Stimulated activated CD8-positive, alpha-beta memory T cell treated with anti-CD3 and anti-CD28 coated beads, Interleukin-7, amount 100 ng/mL, for 48 hours (primary cell): Measurements from ENCODE around the gene ZNF236.
"Not testable (repeated sequence)": the region's sequence is repeated elsewhere in the genome, so short reads cannot be mapped to it uniquely, and the experiment has no call there.

Source experiments
- DNase-seq, 2 donors: peaks; one replicate each; pipeline ENCODE4 v3.0.0-alpha.2; 2020; ENCODE audit warnings: low read depth in 1 of 2; ENCODE audit errors: extremely low read depth in 1 of 2

Gene ZNF236

GRCh38 chr18:76943542-76944339 lies 121.4 kb downstream of the ZNF236 start:
- no peak for DNase-seq

DNA sequence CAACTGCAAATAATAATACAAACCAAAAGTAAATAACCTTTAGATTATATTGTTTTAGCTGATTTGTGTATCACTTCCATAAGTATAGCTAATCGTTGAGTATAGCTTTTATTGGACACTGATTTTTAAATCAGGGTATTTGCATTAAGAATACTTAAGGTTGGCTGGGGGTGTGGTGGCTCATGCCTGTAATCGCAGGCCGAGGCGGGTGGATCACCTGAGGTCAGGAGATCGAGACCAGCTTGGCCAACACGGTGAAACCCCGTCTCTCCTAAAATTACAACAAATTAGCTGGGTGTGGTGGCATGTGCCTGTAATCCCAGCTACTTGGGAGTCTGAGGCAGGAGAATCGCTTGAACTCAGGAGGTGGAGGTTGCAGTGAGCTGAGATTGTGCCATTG lies 122.0 kb downstream of the ZNF236 start:
- DNase-seq: not testable (repeated sequence)

- DNase-seq: no peak
Observed at GRCh38 chr18:76948345-76948744, 126.0 kb downstream of the ZNF236 start.

- DNase-seq: no peak
Observed at GRCh38 chr18:76951456-76952247, 129.3 kb downstream of the ZNF236 start.

GRCh38 chr18:76952747-76953146 lies 130.4 kb downstream of the ZNF236 start:
- DNase-seq: no peak

GRCh38 chr18:76953156-76953555 lies 130.8 kb downstream of the ZNF236 start:
- DNase-seq: no peak

DNA sequence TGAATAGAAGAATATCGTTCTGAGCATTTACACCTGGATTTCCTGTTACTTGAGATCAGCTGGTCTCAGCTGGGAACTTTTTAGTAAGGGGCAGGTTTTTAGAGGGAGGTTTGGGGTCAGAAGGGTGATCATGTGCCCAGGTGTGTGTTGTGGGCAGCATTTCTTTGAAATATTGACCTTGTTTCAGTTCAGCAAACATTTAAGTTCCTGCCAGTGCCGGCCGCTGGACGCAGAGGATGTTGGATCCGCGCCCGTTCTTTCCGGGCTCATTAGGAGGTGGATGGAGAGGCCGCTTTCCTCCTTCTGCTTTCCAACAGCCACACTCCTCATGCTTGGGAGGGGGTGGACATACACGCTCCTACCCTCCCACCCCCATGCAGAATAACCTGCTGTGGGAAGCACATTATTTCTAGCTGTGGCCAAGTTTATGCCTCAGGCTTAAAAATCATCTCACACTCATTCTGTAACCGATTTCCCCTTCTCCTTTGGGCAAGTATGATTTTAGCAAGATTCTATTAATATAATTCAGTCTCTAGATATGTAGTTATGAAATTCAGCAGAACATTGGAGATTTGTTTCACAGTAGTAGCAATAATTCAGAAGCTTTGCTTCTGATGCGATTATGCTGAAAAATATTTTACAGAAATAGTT lies 131.4 kb downstream of the ZNF236 start:
- no peak for DNase-seq

DNA sequence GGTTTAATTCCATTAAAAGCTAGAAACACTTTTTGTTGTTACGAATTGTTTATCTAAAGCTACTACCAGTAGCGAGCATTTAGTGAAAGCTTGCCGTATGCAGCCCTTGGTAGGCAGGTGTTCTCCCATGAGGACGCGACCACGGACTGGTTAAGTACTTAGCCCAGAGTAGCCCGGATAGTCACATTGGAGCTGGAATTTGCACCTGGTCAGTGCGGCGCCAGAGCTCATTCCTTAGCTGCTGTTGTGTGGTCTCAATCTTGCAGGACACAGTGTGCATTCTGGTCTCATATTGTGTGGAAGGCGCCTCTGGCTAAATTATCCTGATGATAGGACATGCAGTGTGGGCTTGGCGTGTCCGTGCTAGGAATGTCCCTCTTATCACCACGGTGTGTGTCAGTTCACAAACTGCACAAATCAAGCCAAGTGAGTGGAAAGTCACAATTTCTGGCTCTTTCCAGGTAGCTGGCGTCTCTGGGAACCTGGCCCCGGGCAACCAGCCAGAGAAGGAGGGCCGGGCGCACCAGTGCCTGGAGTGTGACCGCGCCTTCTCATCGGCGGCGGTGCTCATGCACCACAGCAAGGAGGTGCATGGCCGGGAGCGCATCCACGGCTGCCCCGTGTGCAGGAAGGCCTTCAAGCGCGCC lies 133.3 kb downstream of the ZNF236 start:
- DNase-seq: no peak

GRCh38 chr18:76956648-76957047 lies 134.3 kb downstream of the ZNF236 start:
- no peak for DNase-seq

DNA sequence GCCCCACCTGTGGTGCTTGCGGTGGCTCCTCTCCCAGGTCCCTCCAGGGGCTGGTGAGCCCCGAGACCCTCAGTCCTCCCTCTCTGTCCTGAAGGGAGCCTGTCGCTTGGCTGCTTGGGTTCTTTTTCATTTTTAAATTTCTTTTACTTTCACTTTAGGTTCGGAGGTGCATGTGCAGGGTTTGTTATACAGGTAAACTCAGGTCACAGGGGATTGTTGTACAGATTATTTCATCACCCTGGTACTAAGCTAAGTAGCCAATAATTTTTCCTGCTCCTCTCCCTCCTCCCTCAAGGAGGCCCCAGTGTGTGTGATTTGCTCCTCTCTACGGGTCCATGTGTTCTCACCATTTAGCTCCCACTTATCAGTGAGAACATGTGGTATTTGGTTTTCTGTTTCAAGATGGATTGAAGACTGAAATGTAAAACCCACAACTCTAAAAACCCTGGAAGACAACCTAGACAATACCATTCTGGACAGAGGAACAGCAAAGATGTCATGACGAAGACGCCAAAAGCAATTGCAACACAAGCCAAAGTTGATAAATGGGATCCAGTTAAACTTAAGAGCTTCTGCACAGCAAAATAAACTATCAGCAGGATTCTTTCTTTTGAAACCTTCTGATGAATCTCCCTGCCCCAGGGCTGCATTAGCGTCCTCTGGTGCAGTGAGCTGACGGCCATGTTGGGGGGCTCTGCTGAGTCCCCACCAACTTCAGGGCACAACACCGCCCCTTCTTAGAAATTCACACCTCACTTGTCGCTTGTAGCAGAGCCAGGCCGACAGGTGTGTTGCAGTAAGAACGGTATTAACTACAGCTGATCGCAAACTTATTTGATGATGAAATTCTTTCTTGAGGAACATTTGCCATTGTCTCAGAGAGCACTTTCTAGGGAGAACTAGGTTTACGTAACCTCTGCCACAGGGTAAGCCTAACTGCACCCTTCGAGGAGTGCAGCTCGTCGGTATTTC lies 135.3 kb downstream of the ZNF236 start:
- DNase-seq: no peak

DNA sequence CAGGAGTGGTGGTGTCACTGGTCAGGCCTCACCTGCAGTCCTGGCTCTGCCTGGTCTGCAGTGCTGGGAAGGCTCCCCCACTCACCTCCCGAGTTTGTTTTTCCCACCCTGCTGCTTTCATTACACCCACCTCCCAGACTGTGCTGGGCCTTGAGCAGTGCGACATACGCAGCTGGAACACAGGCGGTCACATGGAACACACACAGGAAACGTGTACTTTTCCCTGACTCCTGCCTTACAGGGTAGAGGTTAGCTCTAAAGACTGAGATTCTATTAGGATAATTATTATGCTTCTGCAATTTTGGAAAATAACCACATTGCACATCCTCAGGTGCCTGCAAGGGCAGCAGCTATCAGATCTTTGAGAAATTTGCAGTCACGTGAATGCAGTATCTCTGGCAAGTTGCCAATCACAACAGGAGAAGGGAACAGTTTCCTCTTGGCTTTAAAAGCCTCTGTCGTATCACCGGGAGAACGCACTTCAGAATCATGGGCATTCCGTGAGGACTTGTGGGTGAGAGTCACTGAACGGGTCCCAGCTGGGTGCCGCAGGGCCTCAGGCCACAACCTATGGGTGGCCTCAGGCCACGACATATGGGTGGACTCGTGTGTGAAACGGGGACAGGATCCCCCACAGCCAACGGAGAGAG lies 136.5 kb downstream of the ZNF236 start:
- no peak for DNase-seq

DNA sequence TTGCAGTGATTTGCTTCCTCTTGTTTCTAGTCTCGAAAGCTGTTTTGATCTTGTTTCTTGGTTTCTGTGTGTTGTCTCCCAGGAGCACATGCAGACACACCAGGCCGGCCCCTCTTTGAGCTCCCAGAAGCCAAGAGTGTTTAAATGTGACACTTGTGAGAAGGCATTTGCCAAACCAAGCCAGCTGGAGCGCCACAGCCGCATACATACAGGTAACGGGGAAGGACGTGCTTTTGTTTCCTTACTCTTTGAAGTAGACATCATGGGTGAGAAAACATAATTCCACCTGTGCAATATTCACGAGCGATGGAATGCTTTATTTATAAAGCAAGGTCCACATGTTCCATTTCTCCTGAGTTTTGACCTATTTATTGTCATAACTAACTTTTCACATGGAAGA lies 137.2 kb downstream of the ZNF236 start:
- DNase-seq: no peak

DNA sequence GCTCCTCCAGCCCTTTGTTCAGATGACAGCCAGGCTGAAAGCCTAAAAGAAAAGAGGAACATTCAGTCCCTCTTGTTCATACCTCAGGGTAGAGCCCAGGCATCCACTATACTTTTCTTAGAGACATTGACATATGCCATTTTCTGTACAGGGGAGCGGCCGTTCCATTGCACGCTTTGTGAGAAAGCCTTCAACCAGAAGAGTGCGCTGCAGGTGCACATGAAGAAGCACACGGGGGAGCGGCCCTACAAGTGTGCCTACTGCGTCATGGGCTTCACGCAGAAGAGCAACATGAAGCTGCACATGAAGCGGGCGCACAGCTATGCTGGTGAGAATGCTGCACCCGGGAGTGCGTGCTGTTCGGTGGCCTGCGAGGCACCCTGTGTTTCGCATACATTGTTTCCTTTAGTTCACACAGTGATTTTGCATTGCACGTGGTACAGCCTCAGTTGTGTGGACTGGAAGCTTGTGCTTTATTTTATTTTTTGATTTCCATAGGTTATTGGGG lies 138.2 kb downstream of the ZNF236 start:
- DNase-seq: no peak

DNA sequence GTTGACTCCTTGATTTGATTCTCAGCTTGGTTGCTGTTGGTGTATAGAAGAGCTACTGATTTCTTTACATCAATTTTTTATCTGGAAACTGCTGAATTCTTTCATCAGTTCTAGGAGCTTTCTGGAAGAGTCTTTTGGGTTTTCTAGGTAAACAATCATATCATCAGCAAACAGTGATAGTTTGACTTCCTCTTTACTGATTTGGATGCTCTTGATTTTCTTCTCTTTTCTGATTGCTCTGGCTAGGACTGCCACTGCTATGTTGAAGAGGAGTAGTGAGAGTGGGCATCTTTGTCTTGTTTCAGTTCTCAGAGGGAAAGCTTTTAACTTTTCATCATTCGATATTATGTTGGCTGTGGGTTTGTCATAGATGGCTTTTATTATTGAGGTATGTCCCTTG lies 140.5 kb downstream of the ZNF236 start:
- DNase-seq: no peak

GRCh38 chr18:76963936-76964335 lies 141.6 kb downstream of the ZNF236 start:
- no peak for DNase-seq

GRCh38 chr18:76965555-76966151 lies 143.3 kb downstream of the ZNF236 start:
- not testable (repeated sequence) for DNase-seq

GRCh38 chr18:76967299-76967698 lies 144.9 kb downstream of the ZNF236 start:
- DNase-seq: not testable (repeated sequence)

DNA sequence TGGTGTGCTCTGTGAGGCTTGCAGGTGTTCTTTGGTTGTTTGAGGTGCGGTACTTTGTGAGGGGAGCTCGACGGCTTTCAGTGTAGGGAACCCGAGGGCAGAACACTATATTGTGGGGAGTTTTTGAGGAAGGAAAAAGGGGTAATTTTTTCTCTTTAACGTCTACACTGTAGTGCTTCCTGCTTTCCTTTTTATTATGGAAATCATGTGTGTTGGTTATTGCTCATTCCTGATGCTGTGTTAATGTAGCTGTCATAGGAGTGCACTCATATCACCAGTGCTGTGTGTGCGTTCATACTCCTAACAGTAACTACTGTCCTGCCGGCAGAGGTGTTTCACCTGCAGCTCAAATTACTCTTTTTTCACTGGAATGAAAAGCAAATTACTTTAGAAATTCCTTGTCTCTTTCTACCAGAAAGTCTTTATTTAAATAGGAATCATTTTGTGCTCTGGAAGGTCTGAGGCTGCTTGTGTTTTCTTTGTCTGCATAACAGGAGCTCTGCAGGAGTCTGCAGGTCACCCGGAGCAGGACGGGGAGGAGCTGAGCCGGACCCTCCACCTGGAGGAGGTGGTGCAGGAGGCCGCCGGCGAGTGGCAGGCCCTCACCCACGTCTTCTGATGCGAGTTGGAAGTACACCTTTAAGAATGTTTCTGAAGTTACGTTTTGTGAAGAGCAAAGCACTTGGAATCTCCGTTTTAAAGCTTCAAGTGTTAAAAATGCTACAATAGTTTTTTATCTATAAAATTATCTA lies 145.5 kb downstream of the ZNF236 start:
- no peak for DNase-seq
